Esophagus muscularis mucosa (tissue), 4 donors: ENCODE measurements around the gene ART5. TPM values are rescaled to one million over a fixed set of nuclear protein-coding genes. Genes with fewer than 3 reads are reported as not detected.
"Not testable (repeated sequence)": the region's sequence is repeated elsewhere in the genome, so short reads cannot be mapped to it uniquely, and the experiment has no call there.

ENCODE experiments used
- DNase-seq: peaks from one replicate; pipeline ENCODE4 v3.0.0-alpha.2; 2017; ENCODE audit errors: extremely low spot score
- H3K27ac ChIP-seq, 4 donors: fragments of 200-600 bp; sonication (generic); replicated peaks in 1 of 4; 1 replicate in 3 of 4; 2 replicates in 1 of 4; pipeline ENCODE4 v1.5.1; 2016 to 2019; ENCODE audit warnings: mild to moderate bottlenecking in 1 of 4
- H3K27me3 ChIP-seq, 4 donors: fragments of 200-600 bp; sonication (generic); one replicate each; pipeline versions ENCODE4 v1.5.1 to v1.6.0; 2016 to 2019
- H3K36me3 ChIP-seq, 4 donors: fragments of 200-600 bp; sonication (generic); one replicate each; pipeline ENCODE4 v1.5.1; 2016 to 2019
- H3K4me1 ChIP-seq, 4 donors: fragments of 200-600 bp; sonication (generic); one replicate each; pipeline ENCODE4 v1.5.1; 2016 to 2019
- H3K4me3 ChIP-seq, 4 donors: fragments of 200-600 bp; sonication (generic); 1 replicate in 2 of 4; 2 replicates in 2 of 4; pipeline ENCODE4 v1.5.1; 2016 to 2019; ENCODE audit warnings: mild to moderate bottlenecking in 4 of 4, moderate library complexity in 1 of 4
- H3K9me3 ChIP-seq, 4 donors: fragments of 200-600 bp; sonication (generic); 1 replicate in 3 of 4; 2 replicates in 1 of 4; pipeline ENCODE4 v1.5.1; 2016 to 2019
- CTCF ChIP-seq, 3 experiments: fragments of 200-600 bp in 2 of 3; fragments of 450-650 bp in 1 of 3; sonication (generic) in 2 of 3; IDR thresholded peaks; one replicate each; pipeline ENCODE4 v1.5.1; 2017 to 2019; ENCODE audit warnings: antibody characterized with exemption in 3 of 3, mild to moderate bottlenecking in 2 of 3, moderate library complexity in 1 of 3
- EP300 ChIP-seq: sonication (generic); formaldehyde crosslinking; IDR thresholded peaks from one replicate; pipeline ENCODE4 v1.6.1; 2017; ENCODE audit warnings: antibody characterized with exemption
- POLR2A ChIP-seq: fragments of 450-650 bp; IDR thresholded peaks from one replicate; pipeline ENCODE4 v1.6.1; 2017; ENCODE audit warnings: antibody characterized with exemption, moderate library complexity, mild to moderate bottlenecking, low read depth
- POLR2AphosphoS5 ChIP-seq, 2 donors: sonication (generic); formaldehyde crosslinking; IDR thresholded peaks; one replicate each; pipeline ENCODE4 v1.6.1; 2017; ENCODE audit warnings: antibody characterized with exemption in 2 of 2
- WGBS: methylation state at CpG from one replicate; pipeline ENCODE4 v1.1.5; 2018; 5-methylcytosine and 5-hydroxymethylcytosine counted together
- intact Hi-C: fragments of 100-400 bp; cut with DNase I; formaldehyde crosslinking; loops from one replicate; pipeline ENCODE4 v1.15.1; 2023
- small RNA-seq, 3 donors: library from RNA; depleted of rRNA; stranded (forward); fragments of <200 nt; gene quantifications; one replicate each; pipeline ENCODE3, GENCODE V24; 2016
- total RNA-seq, 4 donors: library from RNA; depleted of rRNA; stranded (reverse); fragments of >200 nt; gene quantifications; one replicate each; pipeline versions ENCODE4 v1.1.0 to v1.2.1, GENCODE V29; 2016

The ART5 gene
- total RNA-seq, 4 donors from 2014 or later: 0.57 to 0.66 (median 0.65) TPM; not detected in 1

- intact Hi-C loops: no loop called here
- WGBS: 88% methylated on average over 3 of the region's 3 CpGs
- H3K36me3 ChIP-seq: no peaks in the 10 kb centered on the region
- H3K4me1 ChIP-seq: no peaks in the 10 kb centered on the region
- H3K9me3 ChIP-seq: no peaks in the 10 kb centered on the region
- H3K4me3 ChIP-seq: no peak overlapping the region
- no peak for TF ChIP-seq POLR2A
- no peak for TF ChIP-seq CTCF (IDR thresholded peaks at IDR 0.05)
- no peak for TF ChIP-seq POLR2AphosphoS5 (IDR thresholded peaks at IDR 0.05)
- TF ChIP-seq EP300: no peak
- H3K27me3 ChIP-seq: no peaks in the 10 kb centered on the region
- no peak for DNase-seq
- H3K27ac ChIP-seq: no peak overlapping the region
These were observed 36.5 kb downstream of the ART5 start for GRCh38 chr11:3605283-3605662.

- no peaks in the 10 kb centered on the region for H3K9me3 ChIP-seq
- H3K4me1 ChIP-seq: no peaks in the 10 kb centered on the region
- H3K27me3 ChIP-seq: no peaks in the 10 kb centered on the region
- H3K4me3 ChIP-seq: no peak overlapping the region
- no peaks in the 10 kb centered on the region for H3K36me3 ChIP-seq
- DNase-seq: no peak
- TF ChIP-seq EP300: no peak
- WGBS: 41% methylated on average over 3 of the region's 3 CpGs
- intact Hi-C loops: no loop called here
- H3K27ac ChIP-seq: no peak overlapping the region
These were observed 37.6 kb downstream of the ART5 start for GRCh38 chr11:3604167-3604566.

- H3K4me1 ChIP-seq, DNase-seq, H3K27me3 ChIP-seq, H3K9me3 ChIP-seq, intact Hi-C loops, H3K4me3 ChIP-seq, H3K36me3 ChIP-seq, H3K27ac ChIP-seq: not testable (repeated sequence)
- WGBS: 71% methylated on average over 10 of the region's 10 CpGs
These were observed 41.6 kb downstream of the ART5 start for GRCh38 chr11:3600201-3600600.

GRCh38 chr11:3597743-3598142 lies 44.0 kb downstream of the ART5 start:
- WGBS: 86% methylated on average over 15 of the region's 15 CpGs
- H3K36me3 ChIP-seq, H3K27ac ChIP-seq, H3K9me3 ChIP-seq, H3K4me1 ChIP-seq, H3K27me3 ChIP-seq, intact Hi-C loops, H3K4me3 ChIP-seq, DNase-seq: not testable (repeated sequence)

- H3K9me3 ChIP-seq: peaks cover 0 to 11% (median 0%) of the 10 kb centered on the region in 4 donors
- 94% methylated on average over 24 of the region's 24 CpGs for WGBS
- H3K27me3 ChIP-seq, DNase-seq, H3K4me3 ChIP-seq, H3K4me1 ChIP-seq, H3K27ac ChIP-seq, H3K36me3 ChIP-seq, intact Hi-C loops: not testable (repeated sequence)
These were observed 50.5 kb downstream of the ART5 start for GRCh38 chr11:3591326-3591725.

GRCh38 chr11:3590193-3590592 lies 51.6 kb downstream of the ART5 start:
- intact Hi-C loops, DNase-seq, H3K4me3 ChIP-seq, H3K4me1 ChIP-seq, H3K27ac ChIP-seq, H3K36me3 ChIP-seq: not testable (repeated sequence)
- WGBS: 55% methylated on average over 2 of the region's 2 CpGs
- peaks cover 0 to 13% (median 0%) of the 10 kb centered on the region in 4 donors for H3K27me3 ChIP-seq
- H3K9me3 ChIP-seq: peaks cover 0 to 11% (median 0%) of the 10 kb centered on the region in 4 donors

GRCh38 chr11:3588776-3589175 lies 53.0 kb downstream of the ART5 start:
- Histone ChIP-seq H3K9me3 (peaks cover 0 to 11% (median 0%) of the 10 kb centered on the region in 4 donors), H3K27me3 (peaks cover 0 to 15% (median 0%) of the 10 kb centered on the region in 4 donors)
- not testable (repeated sequence) for DNase-seq, H3K4me1 ChIP-seq, H3K4me3 ChIP-seq, H3K27ac ChIP-seq, H3K36me3 ChIP-seq
- intact Hi-C loops: loop anchor here (10.0 kb wide), 1 partner anchor 134 kb away; no protein-coding TSS in a partner anchor
- 83% methylated on average over 8 of the region's 11 CpGs for whole genome bisulfite sequencing

Small RNA genes lying within 50 kb of the gene (small RNA-seq; reads per million reads assigned to genes)
- 0 reads per million in 3 donors for gene RF00019

Other genes with a start within 250 kb of the ART5 start
- gene ART1, start 3.1 kb upstream of the ART5 start, total RNA-seq: not detected
- 1 to 10 TPM in 2 of 4 donors, under 1 TPM in 2; 0.46 to 1.9 (median 1.2) TPM for gene CHRNA10, start 29.4 kb upstream of the ART5 start, total RNA-seq
- gene NUP98, start 155.6 kb upstream of the ART5 start, total RNA-seq: 100 to 1,000 TPM in 1 of 4 donors, 10 to 100 TPM in 3; 67.7 to 117 (median 89.8) TPM
- gene PGAP2, start 166.6 kb upstream of the ART5 start, total RNA-seq: 1 to 10 TPM; 5.1 to 7.4 (median 7.0) TPM
- 10 to 100 TPM; 53.6 to 75.5 (median 59.4) TPM for gene RHOG, start 199.0 kb upstream of the ART5 start, total RNA-seq
- 100 to 1,000 TPM in 2 of 4 donors, 10 to 100 TPM in 2; 65.2 to 150 (median 92.6) TPM for gene STIM1, start 213.7 kb upstream of the ART5 start, total RNA-seq